ENCODE data around the gene COPB1. TPM values are rescaled to one million over a fixed set of nuclear protein-coding genes. Genes with fewer than 3 reads are reported as not detected.
A peak's percentile ranks its signal among the peaks of the same experiment; 100 is the strongest.

COPB1 gene
- total RNA-seq, 3 donors from 2014 or later, result 95.2 to 139 (median 115) TPM

GRCh38 chr11:14422814-14423182, 76.8 kb downstream of the COPB1 start:
- no peaks in the 10 kb centered on the region for H3K27me3 ChIP-seq
- no peaks in the 10 kb centered on the region for H3K4me1 ChIP-seq
- no peaks in the 10 kb centered on the region for H3K9me3 ChIP-seq
- TF ChIP-seq POLR2AphosphoS5 (IDR thresholded peaks at IDR 0.05) (no peak), POLR2A (IDR thresholded peaks at IDR 0.05) (no peak), CTCF (IDR thresholded peaks at IDR 0.05) (no peak)
- H3K27ac ChIP-seq, result peak overlapping the region in 1 of 2 donors; percentile 11
- H3K4me3 ChIP-seq, result no peak overlapping the region
- no peaks in the 10 kb centered on the region for H3K36me3 ChIP-seq
- no peak for DNase-seq (ENCODE audit: low spot score in 2 of 2)
- intact Hi-C loops (cut with DNase I; ENCODE audit: low total_unique reads), result no loop called here

DNA sequence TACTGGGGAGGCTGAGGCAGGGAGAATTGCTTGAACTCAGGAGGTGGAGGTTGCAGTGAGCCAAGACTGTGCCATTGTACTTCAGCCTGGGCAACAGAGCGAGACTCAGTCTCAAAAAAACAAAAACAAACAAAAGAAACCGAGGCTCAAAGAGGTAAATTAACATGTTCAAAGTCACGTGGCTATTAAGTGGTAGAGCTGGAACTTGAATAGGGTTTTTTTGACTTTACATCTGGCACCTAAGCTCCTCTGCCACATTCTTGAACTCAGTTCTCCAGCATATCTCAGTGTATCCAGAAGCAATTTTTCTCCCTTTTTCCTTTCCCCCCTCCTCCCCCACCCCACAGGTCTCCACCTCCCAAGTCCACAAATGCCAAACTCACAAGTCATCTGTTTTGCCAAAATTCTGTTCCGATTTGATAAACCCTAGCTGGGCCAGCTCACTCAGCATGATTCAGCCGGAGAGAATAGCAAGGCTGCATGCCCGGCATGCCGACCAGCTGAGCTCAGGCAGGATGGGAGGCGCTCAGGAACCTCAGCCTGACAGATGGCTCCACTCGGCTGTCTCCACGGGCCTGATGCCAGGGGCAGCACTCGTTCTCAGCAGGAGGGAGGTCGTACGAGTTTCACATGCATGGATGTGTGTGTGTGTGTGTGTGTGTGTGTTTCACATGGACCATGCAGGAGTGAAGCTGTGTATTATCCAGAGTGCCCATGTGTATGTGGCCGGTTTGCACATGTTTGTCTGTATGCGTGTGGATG, 77.4 kb downstream of the COPB1 start:
- Histone ChIP-seq H3K27ac (peak overlapping the region in 1 of 2 donors; percentile 11), H3K4me1 (no peaks in the 10 kb centered on the region), H3K9me3 (no peaks in the 10 kb centered on the region), H3K4me3 (no peak overlapping the region), H3K27me3 (no peaks in the 10 kb centered on the region), H3K36me3 (no peaks in the 10 kb centered on the region)
- no peak for TF ChIP-seq POLR2A (IDR thresholded peaks at IDR 0.05)
- peak in 1 of 3 donors; percentile 38 for TF ChIP-seq POLR2AphosphoS5 (IDR thresholded peaks at IDR 0.05)
- DNase-seq (ENCODE audit: low spot score in 2 of 2), result peak; percentile 65 to 66
- intact Hi-C loops (cut with DNase I; ENCODE audit: low total_unique reads), result no loop called here

DNA sequence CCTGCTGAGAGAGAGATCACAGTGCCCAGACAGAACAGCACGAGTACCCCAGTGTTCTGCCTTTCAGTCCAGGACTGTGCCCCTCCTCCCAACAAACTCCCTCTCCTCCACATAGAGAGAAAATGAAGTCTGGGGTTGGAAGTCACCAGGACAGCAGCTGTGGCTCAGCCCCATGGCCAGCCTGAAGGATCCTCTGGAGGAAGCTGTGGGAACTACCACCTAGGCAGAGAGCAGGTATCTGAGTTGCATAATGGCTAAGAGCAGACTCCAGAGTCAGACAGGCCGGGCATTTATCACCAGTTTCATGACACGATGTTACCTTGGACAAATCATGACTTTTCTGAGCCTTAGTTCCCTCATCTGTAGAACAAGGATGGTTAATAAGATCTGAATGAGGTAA, 79.4 kb downstream of the COPB1 start:
- Histone ChIP-seq H3K9me3 (no peaks in the 10 kb centered on the region), H3K4me3 (no peak overlapping the region), H3K27me3 (no peaks in the 10 kb centered on the region), H3K4me1 (no peaks in the 10 kb centered on the region), H3K27ac (no peak overlapping the region), H3K36me3 (no peaks in the 10 kb centered on the region)
- no peak for TF ChIP-seq POLR2A (IDR thresholded peaks at IDR 0.05)
- TF ChIP-seq POLR2AphosphoS5 (IDR thresholded peaks at IDR 0.05), result no peak
- no peak for TF ChIP-seq CTCF (IDR thresholded peaks at IDR 0.05)
- no peak for DNase-seq (ENCODE audit: low spot score in 2 of 2)
- intact Hi-C loops (cut with DNase I; ENCODE audit: low total_unique reads), result no loop called here

DNA sequence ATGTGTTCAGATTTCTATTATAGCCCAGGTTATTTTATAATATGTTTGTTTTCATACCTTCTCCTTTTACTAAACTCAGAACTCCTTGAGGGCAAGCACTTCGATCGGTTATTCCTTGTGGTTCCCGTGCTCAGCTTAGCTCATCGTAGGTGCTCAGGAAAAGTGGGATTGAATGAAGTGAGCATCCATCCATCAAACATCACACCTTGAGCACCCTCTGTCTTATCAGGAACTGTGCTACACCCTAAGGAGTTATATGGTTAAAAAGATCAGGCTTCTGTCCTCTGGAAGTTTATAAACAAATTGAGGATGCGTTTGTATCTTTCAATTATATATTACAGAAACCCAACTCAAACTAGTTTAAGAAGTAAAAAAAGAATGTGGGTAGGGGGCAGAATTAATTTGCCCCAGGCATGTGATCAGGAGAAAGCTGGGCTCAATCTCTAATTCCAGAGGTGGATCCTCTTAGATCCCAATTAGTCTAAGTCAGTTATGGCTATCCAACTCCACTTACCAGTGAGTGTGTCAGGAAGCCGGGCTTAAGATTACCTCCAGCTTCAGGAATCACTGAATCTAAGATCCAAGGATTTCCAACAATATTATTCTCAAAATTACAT, 80.7 kb downstream of the COPB1 start:
- intact Hi-C loops (cut with DNase I; ENCODE audit: low total_unique reads), result no loop called here
- Histone ChIP-seq H3K4me1 (no peaks in the 10 kb centered on the region), H3K27ac (no peak overlapping the region), H3K4me3 (no peak overlapping the region), H3K27me3 (no peaks in the 10 kb centered on the region), H3K9me3 (no peaks in the 10 kb centered on the region), H3K36me3 (no peaks in the 10 kb centered on the region)
- TF ChIP-seq CTCF (IDR thresholded peaks at IDR 0.05), result no peak
- TF ChIP-seq POLR2A (IDR thresholded peaks at IDR 0.05), result no peak
- no peak for TF ChIP-seq POLR2AphosphoS5 (IDR thresholded peaks at IDR 0.05)
- DNase-seq (ENCODE audit: low spot score in 2 of 2), result no peak

DNA sequence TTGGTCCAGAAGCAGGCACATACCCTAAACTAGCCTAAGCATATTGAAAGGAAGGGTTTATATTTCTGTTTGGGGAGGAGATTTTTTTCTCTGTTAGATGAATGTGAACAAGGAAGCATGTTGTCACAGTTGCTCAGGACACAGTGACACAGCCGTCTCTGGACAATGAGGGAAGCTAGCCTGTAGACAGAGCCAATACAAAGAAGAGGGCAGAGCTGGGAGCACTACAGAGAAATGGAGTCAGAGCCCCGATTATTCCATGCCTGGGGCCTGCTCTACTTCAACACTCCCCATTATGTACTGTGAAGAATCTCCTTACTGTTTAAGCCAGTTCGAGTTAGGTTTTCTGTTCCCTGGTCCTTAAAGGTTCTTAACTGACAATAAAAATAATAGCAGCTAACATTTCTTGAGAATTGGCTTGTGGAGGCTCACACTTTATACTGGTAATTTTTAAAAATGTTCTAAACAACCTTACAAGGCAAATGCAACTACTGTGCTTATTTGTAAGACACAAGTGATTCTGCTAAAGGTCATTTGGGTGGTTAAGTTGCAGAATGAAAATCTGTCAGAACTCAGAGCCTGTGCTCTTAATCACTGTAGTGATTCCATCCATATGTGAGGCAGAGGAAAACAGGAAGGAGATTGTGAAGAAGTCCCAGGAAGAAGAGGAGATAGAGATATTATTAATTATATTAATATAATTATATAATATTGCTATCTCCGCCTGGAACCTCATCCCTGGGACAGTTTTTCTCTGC, 81.8 kb downstream of the COPB1 start:
- Histone ChIP-seq H3K4me3 (no peak overlapping the region), H3K27me3 (no peaks in the 10 kb centered on the region), H3K36me3 (no peaks in the 10 kb centered on the region), H3K27ac (peak overlapping the region in 1 of 2 donors; percentile 41), H3K9me3 (no peaks in the 10 kb centered on the region), H3K4me1 (no peaks in the 10 kb centered on the region)
- intact Hi-C loops (cut with DNase I; ENCODE audit: low total_unique reads), result no loop called here
- TF ChIP-seq POLR2AphosphoS5 (IDR thresholded peaks at IDR 0.05) (no peak), CTCF (IDR thresholded peaks at IDR 0.05) (no peak), POLR2A (IDR thresholded peaks at IDR 0.05) (no peak)
- DNase-seq (ENCODE audit: low spot score in 2 of 2), result no peak
